B cell (primary cell): ENCODE data around the gene CDK11A.

Experiments
- CTCF ChIP-seq: fragments of 200-600 bp; IDR thresholded peaks from one replicate; pipeline ENCODE4 v1.8.0; 2022; ENCODE audit warnings: antibody characterized with exemption, mild to moderate bottlenecking
- EZH2 ChIP-seq: IDR thresholded peaks from 2 replicates; pipeline ENCODE4 v1.6.1; 2012; ENCODE audit warnings: borderline replicate concordance, low read depth, mild to moderate bottlenecking, moderate library complexity, low read length; ENCODE audit not compliant: insufficient read depth, poor library complexity, severe bottlenecking

GRCh38 chr1:1756661-1757421 lies 32.7 kb upstream of the CDK11A start:
- TF ChIP-seq CTCF (no peak), EZH2 (no peak)
